ENCODE results near the gene SAPCD1. TPM values are rescaled to one million over a fixed set of nuclear protein-coding genes. Genes with fewer than 3 reads are reported as not detected.

Gene SAPCD1
- total RNA-seq, 2 donors from 2014 or later = 1.9 to 15.7 TPM

GRCh38 chr6:31752739-31753319, 9.6 kb upstream of the SAPCD1 start:
- Histone ChIP-seq H3K9me3 (no peaks in the 10 kb centered on the region), H3K27me3 (replicated peaks; ENCODE audit: insufficient read depth) (no peaks in the 10 kb centered on the region), H3K27ac (no peak overlapping the region), H3K4me1 (replicated peaks) (no peaks in the 10 kb centered on the region), H3K36me3 (no peaks in the 10 kb centered on the region), H3K4me3 (no peak overlapping the region)
- no peak for DNase-seq (ENCODE audit: low spot score)
- 71% methylated on average over 8 of the region's 8 CpGs for WGBS
- intact Hi-C loops (cut with DNase I) = no loop called here
- TF ChIP-seq POLR2A (IDR thresholded peaks at IDR 0.05) = no peak
- TF ChIP-seq, protein P1, sequence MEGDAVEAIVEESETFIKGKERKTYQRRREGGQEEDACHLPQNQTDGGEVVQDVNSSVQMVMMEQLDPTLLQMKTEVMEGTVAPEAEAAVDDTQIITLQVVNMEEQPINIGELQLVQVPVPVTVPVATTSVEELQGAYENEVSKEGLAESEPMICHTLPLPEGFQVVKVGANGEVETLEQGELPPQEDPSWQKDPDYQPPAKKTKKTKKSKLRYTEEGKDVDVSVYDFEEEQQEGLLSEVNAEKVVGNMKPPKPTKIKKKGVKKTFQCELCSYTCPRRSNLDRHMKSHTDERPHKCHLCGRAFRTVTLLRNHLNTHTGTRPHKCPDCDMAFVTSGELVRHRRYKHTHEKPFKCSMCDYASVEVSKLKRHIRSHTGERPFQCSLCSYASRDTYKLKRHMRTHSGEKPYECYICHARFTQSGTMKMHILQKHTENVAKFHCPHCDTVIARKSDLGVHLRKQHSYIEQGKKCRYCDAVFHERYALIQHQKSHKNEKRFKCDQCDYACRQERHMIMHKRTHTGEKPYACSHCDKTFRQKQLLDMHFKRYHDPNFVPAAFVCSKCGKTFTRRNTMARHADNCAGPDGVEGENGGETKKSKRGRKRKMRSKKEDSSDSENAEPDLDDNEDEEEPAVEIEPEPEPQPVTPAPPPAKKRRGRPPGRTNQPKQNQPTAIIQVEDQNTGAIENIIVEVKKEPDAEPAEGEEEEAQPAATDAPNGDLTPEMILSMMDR (IDR thresholded peaks at IDR 0.05) = no peak

GRCh38 chr6:31758281-31758680, 4.2 kb upstream of the SAPCD1 start:
- no peak for DNase-seq (ENCODE audit: low spot score)
- WGBS = 89% methylated on average over 2 of the region's 2 CpGs
- TF ChIP-seq, protein P1 (IDR thresholded peaks at IDR 0.05) = no peak
- TF ChIP-seq POLR2A (IDR thresholded peaks at IDR 0.05) = no peak
- no peak for TF ChIP-seq POLR2AphosphoS5 (IDR thresholded peaks at IDR 0.05)
- H3K27ac ChIP-seq = no peak overlapping the region
- no peaks in the 10 kb centered on the region for H3K9me3 ChIP-seq
- H3K4me3 ChIP-seq = no peak overlapping the region
- H3K4me1 ChIP-seq (replicated peaks) = no peaks in the 10 kb centered on the region
- no peaks in the 10 kb centered on the region for H3K27me3 ChIP-seq (replicated peaks; ENCODE audit: insufficient read depth)
- H3K36me3 ChIP-seq = no peaks in the 10 kb centered on the region
- intact Hi-C loops (cut with DNase I) = no loop called here

GRCh38 chr6:31760790-31761189, 1.7 kb upstream of the SAPCD1 start:
- Histone ChIP-seq H3K9me3 (no peaks in the 10 kb centered on the region), H3K27me3 (replicated peaks; ENCODE audit: insufficient read depth) (no peaks in the 10 kb centered on the region), H3K4me1 (replicated peaks) (no peaks in the 10 kb centered on the region), H3K36me3 (no peaks in the 10 kb centered on the region), H3K27ac (no peak overlapping the region), H3K4me3 (no peak overlapping the region)
- no peak for DNase-seq (ENCODE audit: low spot score)
- intact Hi-C loops (cut with DNase I) = no loop called here
- WGBS = 95% methylated on average over 5 of the region's 5 CpGs
- no peak for TF ChIP-seq POLR2AphosphoS5 (IDR thresholded peaks at IDR 0.05)
- TF ChIP-seq, protein P1 (IDR thresholded peaks at IDR 0.05) = no peak

- no peaks in the 10 kb centered on the region for H3K27me3 ChIP-seq (replicated peaks; ENCODE audit: insufficient read depth)
- intact Hi-C loops (cut with DNase I) = no loop called here
- no peaks in the 10 kb centered on the region for H3K36me3 ChIP-seq
- whole genome bisulfite sequencing = 97% methylated on average over 8 of the region's 8 CpGs
- no peaks in the 10 kb centered on the region for H3K9me3 ChIP-seq
- no peak overlapping the region for H3K4me3 ChIP-seq
- H3K4me1 ChIP-seq (replicated peaks) = no peaks in the 10 kb centered on the region
- TF ChIP-seq POLR2AphosphoS5 (IDR thresholded peaks at IDR 0.05) (no peak), POLR2A (IDR thresholded peaks at IDR 0.05) (no peak)
- TF ChIP-seq, protein P1 (IDR thresholded peaks at IDR 0.05) = no peak
- no peak overlapping the region for H3K27ac ChIP-seq
- no peak for DNase-seq (ENCODE audit: low spot score)
Measured at GRCh38 chr6:31761343-31761742, 1.1 kb upstream of the SAPCD1 start.

DNA sequence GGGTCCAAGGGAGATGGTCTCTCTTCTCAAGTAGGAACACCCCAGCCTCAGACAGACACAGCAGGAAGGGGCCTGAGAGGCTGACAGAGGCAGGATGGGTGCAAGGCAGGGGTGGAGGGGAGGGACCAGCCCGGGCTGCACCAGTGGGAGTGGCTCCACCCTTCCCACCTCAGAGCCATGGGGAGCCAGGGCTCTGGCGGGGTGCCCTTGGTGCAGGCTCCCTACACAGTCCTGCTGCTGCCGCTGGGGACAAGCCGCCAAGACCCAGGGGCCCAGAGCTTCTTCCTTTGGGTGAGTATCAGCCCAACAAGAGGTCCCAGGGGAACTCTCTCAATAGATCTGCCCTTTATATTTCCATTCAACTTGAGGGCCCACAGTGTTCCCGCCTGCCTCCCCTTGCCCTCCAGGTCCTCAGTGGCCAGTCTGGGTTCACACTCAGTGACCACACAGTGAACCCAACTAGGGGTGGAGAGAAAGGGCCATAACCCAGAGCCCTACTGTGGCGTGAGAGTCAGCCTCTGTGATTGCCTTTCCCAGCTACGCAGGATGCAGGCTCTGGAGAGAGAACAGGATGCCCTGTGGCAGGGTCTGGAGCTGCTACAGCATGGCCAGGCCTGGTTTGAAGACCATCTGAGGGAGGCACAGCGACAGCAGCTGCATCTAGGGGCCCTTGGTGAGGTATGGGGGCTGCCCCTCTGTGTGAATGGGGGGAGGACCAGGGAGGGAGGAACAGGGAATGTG, 592 bp downstream of the SAPCD1 start:
- no peaks in the 10 kb centered on the region for H3K27me3 ChIP-seq (replicated peaks; ENCODE audit: insufficient read depth)
- H3K4me3 ChIP-seq = no peak overlapping the region
- DNase-seq (ENCODE audit: low spot score) = no peak
- H3K27ac ChIP-seq = no peak overlapping the region
- no peaks in the 10 kb centered on the region for H3K9me3 ChIP-seq
- no peaks in the 10 kb centered on the region for H3K36me3 ChIP-seq
- no peaks in the 10 kb centered on the region for H3K4me1 ChIP-seq (replicated peaks)
- 66% methylated on average over 7 of the region's 8 CpGs for WGBS
- intact Hi-C loops (cut with DNase I) = no loop called here
- TF ChIP-seq POLR2A (IDR thresholded peaks at IDR 0.05) = no peak
- TF ChIP-seq, protein P1 (IDR thresholded peaks at IDR 0.05) = no peak
